Right ventricle myocardium inferior (tissue), 1 donor: ENCODE measurements around the gene PRG2. TPM values are rescaled to one million over a fixed set of nuclear protein-coding genes. Genes with fewer than 3 reads are reported as not detected.

Experiments used
- ATAC-seq: fragments of 200-7000 bp; cut with Tn5 transposase; one replicate; pipeline ENCODE4 v1.9.1; 2020; ENCODE audit warnings: mild to moderate bottlenecking, moderate library complexity
- DNase-seq: peaks from one replicate; pipeline ENCODE4 v3.0.0; 2021; ENCODE audit errors: missing footprints
- intact Hi-C: fragments of 100-400 bp; cut with DNase I; formaldehyde crosslinking; loops from one replicate; pipeline ENCODE4 v1.11.0; 2022
- total RNA-seq: library from RNA; stranded (reverse); fragmentation: NEBNext Ultra II Directional; extraction: Animal tissue kit (Norgen Biotek cat#: 25700); gene quantifications from one replicate; pipeline ENCODE4 v1.2.1, GENCODE V29; 2021
- donor health status: DM: no; HTN: yes; CAD: no; lungs with severe emphysema.

Gene PRG2
- total RNA-seq, 1 donor from 2014 or later = not detected

DNA sequence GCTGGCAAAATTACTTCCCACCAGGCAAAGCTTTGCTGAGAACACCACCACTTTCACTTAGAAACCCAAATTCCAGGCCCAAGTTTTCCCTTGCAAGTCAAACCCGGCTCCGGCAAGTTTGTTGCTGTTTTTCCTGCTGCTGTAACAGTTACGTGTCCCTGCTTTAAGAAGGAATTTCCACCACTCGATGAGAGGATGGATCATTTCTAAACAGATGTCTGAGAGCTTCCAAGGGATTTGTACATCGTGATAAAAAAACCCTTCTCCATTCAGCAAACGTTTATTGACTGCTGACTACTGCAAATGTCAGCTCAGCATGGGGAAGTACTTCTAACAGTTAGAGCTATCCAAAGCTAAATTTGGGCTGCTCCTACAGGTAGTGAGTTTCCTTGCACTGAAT, 32.6 kb downstream of the PRG2 start:
- intact Hi-C loops = loop anchor here (10.0 kb wide), 1 partner anchor 513 kb away; no protein-coding TSS in a partner anchor
- DNase-seq (no peak), ATAC-seq (no peak)

DNA sequence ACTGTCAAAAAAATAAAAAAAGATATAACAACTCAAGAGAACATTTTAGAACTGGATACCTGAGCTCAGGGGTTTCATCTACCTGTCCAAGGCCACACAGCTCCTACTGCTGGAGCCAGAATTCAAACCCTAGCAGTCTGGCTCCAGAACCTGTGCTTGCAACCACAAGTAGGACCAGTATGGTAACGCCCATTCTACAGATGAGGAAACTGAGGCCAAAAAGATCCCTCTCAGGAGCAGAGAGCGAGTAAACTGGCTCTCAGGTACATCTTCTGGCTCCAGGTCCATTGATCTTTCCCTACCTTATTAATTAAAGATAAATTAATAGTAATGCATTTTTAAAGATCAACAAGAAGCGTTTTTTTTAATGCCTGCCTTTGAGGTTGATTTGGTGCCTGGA, 33.1 kb downstream of the PRG2 start:
- intact Hi-C loops = loop anchor here (10.0 kb wide), 1 partner anchor 513 kb away; no protein-coding TSS in a partner anchor
- ATAC-seq = no peak
- no peak for DNase-seq

DNA sequence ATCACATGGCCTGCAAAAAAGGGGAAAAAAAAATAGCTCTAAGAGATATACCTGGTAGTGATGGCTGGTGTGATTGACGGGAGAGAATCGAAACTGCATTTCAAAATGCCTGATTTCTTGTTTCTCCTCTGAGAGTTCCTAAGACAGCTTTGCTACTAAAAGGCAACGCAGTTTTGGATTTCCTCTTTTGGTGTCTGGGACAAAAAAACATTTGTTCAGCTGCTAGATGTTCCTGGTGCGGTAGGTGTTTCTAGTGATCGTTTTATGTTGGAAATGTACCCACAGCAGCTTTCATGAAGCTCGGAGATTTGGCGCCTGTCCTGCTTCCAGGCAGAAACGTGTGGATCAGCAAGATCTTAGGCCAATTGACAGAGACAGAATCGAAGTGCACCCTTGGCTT, 34.2 kb downstream of the PRG2 start:
- no peak for DNase-seq
- ATAC-seq = no peak
- intact Hi-C loops = loop anchor here (10.0 kb wide), 1 partner anchor 511 kb away; no protein-coding TSS in a partner anchor

DNA sequence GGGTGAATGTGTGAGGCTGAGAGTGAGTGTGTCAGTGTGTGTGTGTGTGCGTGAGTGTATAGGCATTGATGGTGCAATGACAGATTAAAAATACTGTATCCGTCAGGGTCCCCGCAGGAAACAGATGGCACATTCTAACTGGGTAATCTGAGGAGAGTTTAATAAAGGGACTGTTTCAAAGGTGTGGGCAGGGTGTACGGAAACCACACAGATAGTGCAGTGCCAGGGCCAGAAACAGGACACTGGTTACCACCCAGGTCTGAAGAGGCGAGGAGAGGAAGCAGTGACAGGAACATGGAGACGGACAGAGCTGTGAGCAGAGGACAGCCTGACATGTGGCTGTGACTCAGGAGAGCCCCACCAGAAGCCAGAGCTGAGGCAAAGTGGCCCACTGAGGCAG, 35.8 kb downstream of the PRG2 start:
- ATAC-seq (no peak), DNase-seq (no peak)
- intact Hi-C loops = loop anchor here (10.0 kb wide), 1 partner anchor 510 kb away; no protein-coding TSS in a partner anchor

DNA sequence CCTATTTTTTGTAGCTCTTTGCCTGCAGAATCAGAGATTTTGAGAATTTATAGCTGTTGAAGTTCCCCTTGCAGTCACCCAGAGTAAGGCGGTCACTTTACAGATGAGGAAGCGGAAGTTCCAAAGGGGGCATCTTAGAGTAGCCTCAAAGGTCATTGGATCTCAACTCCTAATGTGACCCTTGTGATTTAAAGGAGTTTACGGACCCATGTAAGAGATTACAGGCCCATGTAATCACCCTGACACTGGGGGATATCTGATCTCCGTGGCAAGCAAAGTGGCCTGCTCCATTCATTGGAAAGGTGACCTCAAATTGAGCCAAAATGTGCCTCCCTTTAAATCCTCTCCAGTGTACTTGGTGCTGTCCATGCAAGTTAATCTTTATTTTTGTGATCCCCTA, 36.6 kb downstream of the PRG2 start:
- no peak for ATAC-seq
- intact Hi-C loops = loop anchor here (10.0 kb wide), 1 partner anchor 509 kb away; no protein-coding TSS in a partner anchor
- no peak for DNase-seq

DNA sequence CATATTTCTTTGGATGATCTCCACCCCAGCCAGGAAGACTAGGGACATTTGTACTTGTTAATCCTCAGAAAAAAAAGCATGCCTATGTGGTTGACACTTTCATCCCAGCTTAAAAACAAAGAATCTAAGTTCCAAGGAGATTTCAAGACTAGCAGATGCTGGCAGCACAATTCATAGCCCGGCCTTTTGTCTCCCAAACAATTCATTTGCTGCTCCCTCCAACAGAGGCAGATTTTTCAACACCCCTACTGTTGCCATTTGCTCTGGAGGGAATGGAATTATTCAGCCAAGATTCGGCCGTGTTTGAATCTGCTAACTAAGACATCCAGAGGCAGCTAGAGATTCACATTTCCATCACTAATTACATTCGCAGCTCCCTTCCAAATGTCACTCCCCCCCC, 37.0 kb downstream of the PRG2 start:
- DNase-seq = no peak
- ATAC-seq = no peak
- intact Hi-C loops = loop anchor here (10.0 kb wide), 1 partner anchor 509 kb away; no protein-coding TSS in a partner anchor

DNA sequence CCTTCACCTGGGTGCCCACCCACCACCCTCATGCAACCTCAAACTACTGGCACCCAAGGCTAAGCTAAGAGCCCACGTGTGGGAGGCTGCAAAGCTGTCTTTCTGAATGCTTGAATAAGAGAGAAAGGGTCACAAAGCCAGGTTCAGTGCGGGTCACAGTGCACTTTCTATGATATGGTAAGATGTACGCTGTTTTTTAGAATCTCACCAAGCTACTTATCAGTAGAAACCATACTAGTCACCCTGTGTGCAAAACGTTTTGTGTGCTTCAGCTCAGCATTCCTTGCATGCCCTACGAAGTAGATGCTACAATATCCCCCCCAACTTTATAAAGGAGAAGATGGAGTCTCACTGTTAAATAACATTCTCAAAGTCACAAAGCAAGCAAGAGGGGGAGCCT, 37.4 kb downstream of the PRG2 start:
- DNase-seq = no peak
- intact Hi-C loops = loop anchor here (10.0 kb wide), 1 partner anchor 508 kb away; no protein-coding TSS in a partner anchor
- ATAC-seq = no peak

DNA sequence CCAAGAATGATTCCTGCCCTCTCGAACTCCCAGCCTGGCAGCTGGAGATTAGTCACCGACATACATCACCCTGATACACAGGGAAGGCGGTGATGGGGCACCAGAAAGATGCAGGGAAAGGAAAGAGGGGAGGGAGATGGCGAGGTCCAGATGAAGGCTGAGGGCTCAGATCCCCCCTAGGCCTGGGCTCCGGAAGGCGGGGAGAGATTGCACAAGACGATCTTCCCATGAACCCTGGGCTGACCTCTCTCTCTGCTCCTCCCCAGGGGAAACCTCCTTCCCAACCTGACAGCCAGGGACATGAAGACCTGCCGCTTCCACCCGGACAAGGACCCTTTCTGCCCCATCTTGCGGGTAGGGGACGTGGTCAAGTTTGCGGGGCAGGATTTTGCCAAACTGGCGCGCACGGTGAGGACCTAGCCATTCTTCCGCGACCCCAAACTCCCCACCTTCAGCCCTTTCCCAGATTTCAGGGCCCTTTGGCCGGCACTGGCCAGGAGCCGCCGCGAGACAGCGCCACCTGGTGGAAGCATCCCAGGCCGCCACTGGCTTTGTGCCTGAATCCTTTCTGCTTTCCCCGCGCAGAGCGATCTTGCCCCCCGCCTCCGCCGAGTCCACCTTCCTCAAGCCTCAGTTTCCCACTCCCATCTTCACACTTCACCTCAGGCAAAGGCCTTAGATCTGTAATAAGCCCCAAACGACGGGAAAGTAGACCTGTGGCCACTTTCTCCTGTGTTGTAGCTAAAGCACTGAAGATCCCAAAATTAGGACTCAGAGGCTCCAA, 40.8 kb downstream of the PRG2 start:
- intact Hi-C loops = loop anchor here (2.0 to 10.0 kb wide), 6 partner anchors 108 to 1175 kb away; no protein-coding TSS in a partner anchor
- ATAC-seq = peak; percentile 67
- DNase-seq = peak; percentile 88

DNA sequence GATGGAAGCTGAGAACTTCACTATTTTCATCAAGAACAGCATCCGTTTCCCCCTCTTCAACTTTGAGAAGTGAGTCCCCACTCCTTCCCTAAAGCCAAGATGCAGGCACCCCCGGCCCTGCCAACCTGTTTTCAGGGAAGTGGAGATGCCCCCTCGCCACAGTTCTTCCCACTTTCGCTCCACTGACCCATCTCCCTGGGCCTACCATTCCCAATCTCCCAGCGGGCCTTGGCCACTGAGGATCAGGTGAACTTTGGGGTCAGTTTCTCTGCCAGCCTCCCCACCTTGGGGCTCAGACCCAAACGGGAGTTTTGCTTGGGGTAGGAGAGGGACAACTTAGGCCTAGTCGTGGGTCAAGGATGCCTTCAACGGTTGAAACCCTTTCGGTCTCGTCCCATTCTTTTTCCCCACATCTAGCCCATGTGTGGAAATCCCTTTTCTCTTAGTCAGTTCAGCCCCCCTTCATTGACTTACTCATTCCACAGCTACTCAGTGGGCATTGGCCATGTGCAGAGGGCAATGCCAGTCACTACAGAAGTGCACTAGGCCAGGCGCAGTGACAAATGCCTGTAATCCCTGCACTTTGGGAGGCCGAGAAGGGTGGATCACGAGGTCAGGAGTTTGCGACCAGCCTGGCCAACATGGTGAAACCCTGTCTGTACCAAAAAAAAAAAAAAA, 41.7 kb downstream of the PRG2 start:
- intact Hi-C loops = loop anchor here (2.0 to 10.0 kb wide), 5 partner anchors 109 to 1176 kb away; no protein-coding TSS in a partner anchor

DNA sequence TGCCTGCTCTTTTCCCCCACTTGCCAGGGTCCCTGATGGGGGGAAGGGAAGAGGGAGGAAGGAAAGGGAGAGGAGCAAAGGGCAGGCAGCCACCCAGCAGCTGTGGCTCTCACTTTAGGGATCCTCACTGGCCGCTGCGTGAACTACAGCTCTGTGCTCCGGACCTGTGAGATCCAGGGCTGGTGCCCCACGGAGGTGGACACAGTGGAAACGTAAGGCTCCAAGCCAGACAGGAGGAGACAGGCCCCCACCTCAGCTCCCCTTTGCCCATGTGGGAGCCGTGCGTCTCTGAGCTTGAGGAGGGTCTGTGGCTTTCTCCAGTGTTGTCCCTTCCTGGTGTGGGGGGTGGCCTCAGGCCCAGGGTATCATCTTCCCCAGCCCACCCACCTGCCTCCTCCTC, 42.4 kb downstream of the PRG2 start:
- ATAC-seq (no peak), DNase-seq (no peak)
- intact Hi-C loops = loop anchor here (2.0 to 10.0 kb wide), 5 partner anchors 109 to 1177 kb away; no protein-coding TSS in a partner anchor

More for the DNA sequence above, 41.7 kb downstream of the PRG2 start:
- ATAC-seq (no peak), DNase-seq (no peak)

DNA sequence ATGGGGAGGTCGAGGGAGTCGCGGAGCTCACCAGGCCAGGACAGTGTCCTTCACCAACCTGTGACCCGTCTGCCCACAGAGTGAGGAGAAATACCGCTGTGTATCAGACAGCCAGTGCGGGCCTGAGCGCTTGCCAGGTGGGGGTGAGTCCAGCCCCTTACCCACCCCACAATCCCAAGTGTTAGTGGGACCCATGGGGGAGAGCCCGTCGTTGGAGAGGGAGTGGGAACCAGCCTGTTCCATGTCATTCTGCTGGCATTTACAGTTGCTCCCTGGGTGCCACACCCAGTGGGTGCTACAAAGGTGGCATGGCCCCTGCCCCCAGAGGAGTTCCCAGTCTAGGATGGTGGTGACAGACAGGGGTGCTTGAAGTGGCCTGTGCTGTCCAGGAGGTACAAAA, 43.1 kb downstream of the PRG2 start:
- intact Hi-C loops = loop anchor here (5.0 to 10.0 kb wide), 4 partner anchors 110 to 1177 kb away; no protein-coding TSS in a partner anchor
- DNase-seq = no peak
- no peak for ATAC-seq

DNA sequence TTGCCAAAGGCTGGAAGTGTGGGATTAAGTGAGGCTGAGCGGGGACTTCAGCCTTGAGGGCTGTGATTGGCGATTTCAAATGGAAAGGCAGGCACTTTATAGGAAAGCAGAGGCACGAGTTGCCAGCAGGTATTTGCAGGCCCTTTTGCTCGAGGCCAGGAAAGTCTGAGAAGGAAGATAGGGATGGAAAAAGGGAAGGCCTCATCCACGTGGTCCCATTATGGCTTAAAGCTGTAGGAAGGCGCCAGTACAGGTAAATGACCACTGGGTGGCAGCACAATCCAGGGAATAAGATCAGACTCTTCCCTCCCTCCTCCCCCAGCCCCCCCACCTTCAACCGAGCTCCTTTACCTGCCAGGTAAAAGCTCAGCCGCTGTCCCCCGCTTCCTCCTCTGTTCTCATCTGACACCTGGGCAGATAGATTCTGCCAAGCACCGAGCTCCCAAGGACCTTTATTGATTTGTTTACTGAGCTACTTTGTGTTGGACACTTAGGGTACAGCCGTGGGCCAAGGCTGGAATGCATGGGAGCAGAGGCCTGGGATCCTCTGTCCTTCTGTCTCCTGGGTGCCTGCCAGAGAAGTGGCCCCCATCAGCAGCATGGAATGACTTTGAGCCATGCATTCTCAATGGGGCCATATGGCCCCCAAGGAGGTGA, 44.8 kb downstream of the PRG2 start:
- DNase-seq = no peak
- intact Hi-C loops = loop anchor here (1.0 to 10.0 kb wide), 5 partner anchors 112 to 1179 kb away; no protein-coding TSS in a partner anchor
- peak; percentile 69 for ATAC-seq

DNA sequence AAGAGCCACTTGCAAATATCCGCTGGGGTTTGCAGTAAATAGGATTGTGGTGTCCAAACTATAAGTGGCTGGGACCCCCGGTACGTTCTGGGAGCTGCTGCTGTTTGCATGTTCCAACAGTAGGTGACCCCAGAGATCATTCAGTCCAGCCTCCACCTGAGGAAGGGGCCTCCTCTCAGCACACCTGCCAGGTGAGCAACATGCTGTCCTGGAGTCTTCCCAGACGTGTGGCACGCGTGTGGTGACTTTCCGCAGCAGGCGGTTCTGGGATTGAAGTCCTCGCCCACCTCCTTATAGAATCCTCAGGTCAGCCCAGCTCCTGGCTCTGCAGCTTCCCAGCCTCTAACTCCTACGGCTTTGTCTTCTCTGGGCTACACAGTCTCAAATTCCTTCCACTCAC, 45.6 kb downstream of the PRG2 start:
- DNase-seq (no peak), ATAC-seq (no peak)
- intact Hi-C loops = loop anchor here (1.0 to 10.0 kb wide), 5 partner anchors 112 to 1180 kb away; no protein-coding TSS in a partner anchor

DNA sequence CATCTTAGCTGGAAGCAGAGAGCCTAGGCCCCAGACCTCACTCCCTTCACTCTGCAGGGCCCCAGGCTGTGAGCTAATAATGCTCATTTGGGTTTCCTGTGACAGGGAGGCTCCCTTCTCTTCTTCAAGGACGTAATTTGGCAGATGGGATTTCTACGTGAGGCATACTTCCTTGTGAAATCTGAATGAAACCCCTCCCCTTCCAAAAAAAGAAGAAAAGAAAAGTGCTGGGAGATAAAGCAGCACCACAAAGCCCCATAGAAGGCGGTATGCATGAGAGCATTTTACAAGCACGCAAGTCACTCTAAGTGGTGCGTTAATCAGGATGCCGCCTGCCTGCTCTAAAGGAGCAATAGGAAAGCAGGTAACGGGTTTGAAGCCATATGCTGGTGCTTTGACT, 46.6 kb downstream of the PRG2 start:
- ATAC-seq (no peak), DNase-seq (no peak)
- intact Hi-C loops = loop anchor here (10.0 kb wide), 1 partner anchor 1181 kb away; no protein-coding TSS in a partner anchor

DNA sequence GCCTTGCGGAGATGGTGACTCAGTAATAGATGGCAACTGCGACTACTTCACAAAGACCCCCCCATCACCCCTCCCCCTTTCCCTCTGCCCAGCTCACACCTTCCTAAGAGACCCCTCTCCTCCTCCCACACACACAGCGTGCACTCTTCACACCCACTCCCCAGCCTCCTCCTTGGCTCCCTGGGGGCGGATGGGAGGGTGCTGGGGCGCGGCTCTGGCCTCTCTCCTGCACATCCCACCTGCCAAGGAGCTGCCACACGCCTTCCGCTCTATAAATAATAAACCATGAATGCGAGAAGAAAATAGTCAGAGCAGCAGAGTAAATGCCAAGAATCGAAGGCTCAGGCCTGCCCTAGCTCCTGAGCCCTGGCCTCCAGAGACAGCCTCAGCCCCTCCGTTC, 47.7 kb downstream of the PRG2 start:
- DNase-seq = no peak
- intact Hi-C loops = loop anchor here (10.0 kb wide), 1 partner anchor 1182 kb away; no protein-coding TSS in a partner anchor
- ATAC-seq = no peak

DNA sequence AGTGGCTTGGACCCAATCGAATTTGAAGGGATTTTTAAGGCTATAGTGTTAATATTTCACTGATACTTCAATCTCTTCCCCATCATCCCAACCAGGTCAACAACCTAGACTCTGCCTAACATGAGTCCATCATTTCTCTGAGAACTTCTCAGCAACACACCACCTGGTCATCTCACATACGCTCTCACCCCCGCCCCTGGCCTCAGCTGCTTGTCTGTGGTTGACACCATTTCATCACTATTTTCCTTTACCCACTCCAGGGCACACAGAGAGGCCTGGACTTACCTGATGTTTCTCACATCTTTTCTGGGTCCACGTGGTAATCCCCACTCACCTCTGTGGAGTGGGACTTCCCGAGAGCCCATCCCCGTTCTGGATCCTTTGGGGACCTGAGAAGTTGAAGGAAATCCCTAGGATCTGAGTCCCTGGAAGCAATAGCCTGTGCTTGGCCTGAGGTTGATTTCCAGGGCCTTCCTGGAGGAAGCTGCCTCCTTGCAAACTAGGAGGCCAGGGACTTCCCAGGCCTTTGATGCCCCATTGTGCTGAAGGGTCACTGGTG, 49.1 kb downstream of the PRG2 start:
- intact Hi-C loops = loop anchor here (10.0 kb wide), 1 partner anchor 1183 kb away; no protein-coding TSS in a partner anchor
- ATAC-seq (no peak), DNase-seq (no peak)

DNA sequence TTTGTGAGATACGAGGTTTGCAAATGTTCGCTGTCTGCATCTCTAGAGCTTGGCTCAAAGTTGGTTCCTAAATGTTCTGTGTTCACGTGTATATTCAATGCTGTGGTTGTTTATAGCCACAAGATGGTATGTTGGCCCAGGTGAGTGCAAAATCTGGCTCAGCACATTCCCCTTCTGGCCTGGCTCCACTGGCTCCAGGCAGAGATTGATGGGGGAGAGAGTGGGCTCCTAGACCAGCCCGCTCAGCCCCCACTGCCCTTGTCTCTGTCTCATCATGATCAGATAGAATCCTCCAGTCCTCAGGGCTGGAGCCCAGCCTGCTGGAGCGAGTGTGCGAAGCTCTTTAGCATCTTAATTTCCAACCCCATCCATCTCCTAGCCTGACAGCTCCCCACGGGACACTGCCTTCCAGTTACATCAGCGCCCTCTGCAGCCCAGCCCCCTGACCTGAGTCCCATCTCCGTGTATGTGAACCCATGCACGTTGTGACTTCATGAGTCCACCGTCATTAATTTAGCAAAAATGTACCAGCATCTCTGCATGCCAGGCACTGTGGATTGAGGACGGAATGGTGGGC, 50.3 kb downstream of the PRG2 start:
- DNase-seq (no peak), ATAC-seq (no peak)
- intact Hi-C loops = loop anchor here (10.0 kb wide), 1 partner anchor 1185 kb away; no protein-coding TSS in a partner anchor

DNA sequence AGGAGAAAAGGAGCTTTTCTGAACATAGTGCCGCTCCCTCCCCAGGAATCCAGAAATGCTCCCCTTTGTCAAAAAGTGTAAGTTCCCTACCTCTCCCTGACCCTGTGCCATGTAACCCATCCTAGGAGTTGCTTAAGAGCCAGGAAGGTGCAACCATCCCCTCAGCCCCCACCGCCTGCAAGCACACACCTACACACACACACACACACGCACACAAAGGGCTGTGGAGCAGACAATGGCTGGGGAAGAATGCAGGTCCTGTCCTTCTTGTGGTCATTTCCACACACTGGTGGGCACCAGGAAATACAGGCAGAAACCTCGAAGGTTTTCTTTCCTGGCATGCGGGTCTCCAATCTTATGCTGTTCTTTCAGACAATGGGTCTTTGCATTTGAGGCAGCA, 51.1 kb downstream of the PRG2 start:
- DNase-seq (no peak), ATAC-seq (no peak)
- intact Hi-C loops = no loop called here
